HepG2 (cell line): ENCODE data around the gene DNAAF9. TPM values are rescaled to one million over a fixed set of nuclear protein-coding genes. Genes with fewer than 3 reads are reported as not detected.
A peak's percentile ranks its signal among the peaks of the same experiment; 100 is the strongest.

Experiments
- ATRX ChIP-seq: sonication (generic); formaldehyde crosslinking; IDR thresholded peaks from 2 replicates; pipeline ENCODE4 v1.4.0; 2020; ENCODE audit warnings: missing genetic modification reagents, borderline replicate concordance
- FOXK1 ChIP-seq: sonication (generic); formaldehyde crosslinking; IDR thresholded peaks from 2 replicates; pipeline ENCODE4 v1.4.0; 2020; ENCODE audit warnings: low read depth, missing genetic modification reagents, borderline replicate concordance
- FOXO1 ChIP-seq: sonication (generic); formaldehyde crosslinking; IDR thresholded peaks from 2 replicates; pipeline ENCODE4 v1.4.0; 2020; ENCODE audit warnings: missing genetic modification reagents
- GATAD1 ChIP-seq: IDR thresholded peaks from 2 replicates; pipeline ENCODE4 v1.6.1; 2016; ENCODE audit warnings: missing genetic modification reagents, missing compliant biosample characterization
- HNRNPUL1 ChIP-seq: fragments of 200-400 bp; formaldehyde crosslinking; IDR thresholded peaks from 2 replicates; pipeline ENCODE4 v1.6.1; 2017; ENCODE audit warnings: low read depth, mild to moderate bottlenecking, low read length, moderate library complexity
- NAIF1 ChIP-seq: sonication (generic); formaldehyde crosslinking; IDR thresholded peaks from 2 replicates; pipeline ENCODE4 v1.5.0; 2020; ENCODE audit warnings: mild to moderate bottlenecking, missing genetic modification reagents, borderline replicate concordance
- PBX2 ChIP-seq: IDR thresholded peaks from 2 replicates; pipeline ENCODE4 v1.6.1; 2016; ENCODE audit warnings: control low read depth
- PCBP1 ChIP-seq: fragments of 200-400 bp; formaldehyde crosslinking; IDR thresholded peaks from 2 replicates; pipeline ENCODE4 v1.6.1; 2017; ENCODE audit warnings: mild to moderate bottlenecking, low read depth, low read length, borderline replicate concordance
- PHF21A ChIP-seq: sonication (generic); formaldehyde crosslinking; IDR thresholded peaks from 2 replicates; pipeline ENCODE4 v1.5.0; 2020; ENCODE audit warnings: mild to moderate bottlenecking, missing genetic modification reagents
- RXRA ChIP-seq: sonication (generic); formaldehyde crosslinking; IDR thresholded peaks from 2 replicates; pipeline ENCODE4 v1.5.1; 2020; ENCODE audit warnings: missing genetic modification reagents
- TBX3 ChIP-seq: fragments of 450-650 bp; IDR thresholded peaks from 2 replicates; pipeline ENCODE4 v1.6.1; 2017; ENCODE audit warnings: antibody characterized with exemption, mild to moderate bottlenecking, inconsistent platforms, borderline replicate concordance
- ZNF281 ChIP-seq: sonication (generic); formaldehyde crosslinking; IDR thresholded peaks from 2 replicates; pipeline ENCODE4 v1.4.0; 2020; ENCODE audit warnings: missing genetic modification reagents, borderline replicate concordance
- ZNF337 ChIP-seq: sonication (generic); formaldehyde crosslinking; IDR thresholded peaks from 2 replicates; pipeline ENCODE4 v1.5.1; 2020; ENCODE audit warnings: missing genetic modification reagents, low read depth, mild to moderate bottlenecking, borderline replicate concordance
- ZNF558 ChIP-seq: sonication (generic); formaldehyde crosslinking; IDR thresholded peaks from 2 replicates; pipeline ENCODE4 v1.9.0; 2022; ENCODE audit warnings: mild to moderate bottlenecking, missing genetic modification reagents, borderline replicate concordance
- ZNF597 ChIP-seq: sonication (generic); formaldehyde crosslinking; IDR thresholded peaks from 2 replicates; pipeline ENCODE4 v1.5.0; 2020; ENCODE audit warnings: missing genetic modification reagents
- ZNF749 ChIP-seq: sonication (generic); formaldehyde crosslinking; IDR thresholded peaks from 2 replicates; pipeline ENCODE4 v1.8.0; 2022; ENCODE audit warnings: mild to moderate bottlenecking, missing genetic modification reagents, moderate library complexity, borderline replicate concordance
- ZSCAN5A ChIP-seq: sonication (generic); formaldehyde crosslinking; IDR thresholded peaks from 2 replicates; pipeline ENCODE4 v1.8.0; 2022; ENCODE audit warnings: mild to moderate bottlenecking, missing genetic modification reagents, borderline replicate concordance
- polyA plus RNA-seq, 8 experiments: library from polyadenylated mRNA; depleted of rRNA in 3 of 8; stranded (reverse) in 7 of 8; unstranded in 1 of 8; fragments of >200 nt; fragmentation: Illumina TruSeq in 4 of 8; extraction: Trizol in 4 of 8; gene quantifications; 2 replicates each; pipeline versions ENCODE4 v1.2.1 to v1.2.3, GENCODE V29; 2011 to 2016; ENCODE audit warnings: low read depth in 4 of 8, missing spikeins in 1 of 8, mixed read lengths in 1 of 8; ENCODE audit not compliant: insufficient read depth in 1 of 8
- total RNA-seq, 5 experiments: library from RNA; depleted of rRNA; stranded (reverse); fragments of >200 nt; fragmentation: Illumina TruSeq; extraction: Trizol; gene quantifications; 2 replicates each; pipeline ENCODE4 v1.2.3, GENCODE V29; 2016; ENCODE audit warnings: low read depth in 1 of 5

The DNAAF9 gene
- total and polyA plus RNA-seq, 2 of the 13 experiments (the other 11 are each of a cell fraction or from before 2014, with no cell fraction given) = 10.5 to 14.9 TPM

GRCh38 chr20:3407771-3408637, 535 bp upstream of the DNAAF9 start (continued):
- TF ChIP-seq ZNF281 (CRISPR knock-in tag) (no peak), HNRNPUL1 (no peak; the same call in 1 of the 2 replicates), FOXO1 (CRISPR knock-in tag) (no peak), PHF21A (peak; percentile 50; the same call in 1 of the 2 replicates), ZSCAN5A (CRISPR knock-in tag) (peak; percentile 91; the same call in 1 of the 2 replicates), NAIF1 (CRISPR knock-in tag) (peak; percentile 61; the same call in 1 of the 2 replicates), ZNF749 (CRISPR knock-in tag) (no peak), ATRX (CRISPR knock-in tag) (no peak), GATAD1 (peak; percentile 59; the same call in 1 of the 2 replicates), FOXK1 (CRISPR knock-in tag) (no peak), ZNF558 (no peak), TBX3 (no peak), ZNF337 (no peak), PBX2 (CRISPR knock-in tag) (no peak), RXRA (peak; percentile 55), ZNF597 (CRISPR knock-in tag) (no peak), PCBP1 (no peak)
